Type B pancreatic cell (in vitro differentiated cells): ENCODE results near the gene MAP4K1. TPM values are rescaled to one million over a fixed set of nuclear protein-coding genes. Genes with fewer than 3 reads are reported as not detected.

ENCODE experiments used
- DNase-seq: peaks from one replicate; pipeline ENCODE4 v3.0.0; 2021; ENCODE audit warnings: mixed read lengths; ENCODE audit not compliant: unreplicated experiment; ENCODE audit errors: extremely low spot score
- H3K27ac Mint-ChIP-seq: 2 replicates; pipeline ENCODE4 v1.8.0; 2021; ENCODE audit warnings: mild to moderate bottlenecking, mixed read lengths
- H3K27me3 Mint-ChIP-seq: 2 replicates; pipeline ENCODE4 v1.8.0; 2021; ENCODE audit warnings: mixed read lengths
- H3K36me3 Mint-ChIP-seq: 2 replicates; pipeline ENCODE4 v1.8.0; 2021; ENCODE audit warnings: mixed read lengths
- H3K4me1 Mint-ChIP-seq: one replicate; pipeline ENCODE4 v1.8.0; 2021; ENCODE audit warnings: mixed read lengths; ENCODE audit not compliant: unreplicated experiment
- H3K4me3 Mint-ChIP-seq: 2 replicates; pipeline ENCODE4 v1.8.0; 2021; ENCODE audit warnings: mild to moderate bottlenecking, mixed read lengths
- H3K9me3 Mint-ChIP-seq: 2 replicates; pipeline ENCODE4 v1.8.0; 2021; ENCODE audit warnings: mixed read lengths
- CTCF ChIP-seq: fragments of 200-600 bp; sonication (generic); conservative IDR thresholded peaks from 2 replicates; pipeline ENCODE4 v1.5.0; 2021; ENCODE audit warnings: antibody characterized with exemption, mild to moderate bottlenecking
- total RNA-seq: library from RNA; stranded (reverse); gene quantifications from 2 replicates; pipeline ENCODE4 v1.2.1, GENCODE V29; 2021; ENCODE audit warnings: low replicate concordance

MAP4K1 gene
- total RNA-seq, 1 donor from 2014 or later, result 2.4 TPM

- no peak for DNase-seq
- no peak overlapping the region for H3K4me3 Mint-ChIP-seq
- peaks cover 6% of the 10 kb centered on the region for H3K4me1 Mint-ChIP-seq
- TF ChIP-seq CTCF, result no peak
- H3K36me3 Mint-ChIP-seq, result no peaks in the 10 kb centered on the region
- peaks cover 4% of the 10 kb centered on the region for H3K9me3 Mint-ChIP-seq
- no peak overlapping the region for H3K27ac Mint-ChIP-seq
- peaks cover 4% of the 10 kb centered on the region for H3K27me3 Mint-ChIP-seq
Measured at GRCh38 chr19:38549061-38549460, 68.7 kb downstream of the MAP4K1 start.

- Mint-ChIP-seq H3K36me3 (no peaks in the 10 kb centered on the region), H3K27me3 (peaks cover 4% of the 10 kb centered on the region), H3K4me1 (peaks cover 6% of the 10 kb centered on the region), H3K27ac (no peak overlapping the region), H3K9me3 (peaks cover 5% of the 10 kb centered on the region), H3K4me3 (no peak overlapping the region)
- no peak for TF ChIP-seq CTCF
- no peak for DNase-seq
Measured at GRCh38 chr19:38547421-38547820, 70.3 kb downstream of the MAP4K1 start.

- DNase-seq, result no peak
- H3K4me3 Mint-ChIP-seq, result no peak overlapping the region
- peaks cover 6% of the 10 kb centered on the region for H3K4me1 Mint-ChIP-seq
- no peak overlapping the region for H3K27ac Mint-ChIP-seq
- TF ChIP-seq CTCF, result no peak
- H3K27me3 Mint-ChIP-seq, result no peaks in the 10 kb centered on the region
- no peaks in the 10 kb centered on the region for H3K36me3 Mint-ChIP-seq
- peaks cover 5% of the 10 kb centered on the region for H3K9me3 Mint-ChIP-seq
Measured at GRCh38 chr19:38545596-38545995, 72.2 kb downstream of the MAP4K1 start.

- Mint-ChIP-seq H3K9me3 (peaks cover 5% of the 10 kb centered on the region), H3K36me3 (no peaks in the 10 kb centered on the region), H3K4me1 (peaks cover 6% of the 10 kb centered on the region), H3K27me3 (no peaks in the 10 kb centered on the region), H3K4me3 (no peak overlapping the region), H3K27ac (peak overlapping the region; percentile 0)
- no peak for DNase-seq
- peak; percentile 76 for TF ChIP-seq CTCF
Measured at GRCh38 chr19:38544569-38545315, 73.0 kb downstream of the MAP4K1 start.

- Mint-ChIP-seq H3K4me1 (peaks cover 6% of the 10 kb centered on the region), H3K27me3 (no peaks in the 10 kb centered on the region), H3K9me3 (peaks cover 5% of the 10 kb centered on the region), H3K4me3 (no peak overlapping the region), H3K27ac (peak overlapping the region; percentile 0), H3K36me3 (no peaks in the 10 kb centered on the region)
- DNase-seq, result no peak
- no peak for TF ChIP-seq CTCF
Measured at GRCh38 chr19:38543807-38544568, 73.8 kb downstream of the MAP4K1 start.
